Fibroblast of skin of right biceps (primary cell): Measurements from ENCODE around the gene TEN1.
"Not testable (repeated sequence)": the region's sequence is repeated elsewhere in the genome, so short reads cannot be mapped to it uniquely, and the experiment has no call there.

Experiments
- DNase-seq: peaks from one replicate; pipeline ENCODE4 v3.0.0-alpha.2; 2013

TEN1 gene

GRCh38 chr17:75978938-75979704, at the start of gene TEN1, which contains the start of gene ACOX1:
Gene TEN1, plus strand, starts transcription at chr17:75979240. Its CDS starts 6,953 bp downstream, at chr17:75986193.
Gene ACOX1, minus strand, starts transcription at chr17:75979166. Its CDS starts 93 bp downstream, at chr17:75979073.
- peak; percentile 98 for DNase-seq

- DNase-seq, result no peak
Observed at GRCh38 chr17:75931062-75931461, 48.0 kb upstream of the TEN1 start.

GRCh38 chr17:75932852-75933251, 46.2 kb upstream of the TEN1 start:
- DNase-seq, result no peak

- DNase-seq, result peak; percentile 31
Observed at GRCh38 chr17:75933808-75934207, 45.2 kb upstream of the TEN1 start.

GRCh38 chr17:75937652-75938051, 41.4 kb upstream of the TEN1 start:
- DNase-seq, result no peak

- DNase-seq, result peak; percentile 94
Observed at GRCh38 chr17:75940727-75941441, 38.2 kb upstream of the TEN1 start, which contains the start of gene FBF1. Gene FBF1, minus strand, starts transcription at chr17:75941042. Its CDS starts 2,893 bp downstream, at chr17:75938149.

- DNase-seq, result no peak
Observed at GRCh38 chr17:75941442-75941819, 37.6 kb upstream of the TEN1 start.

GRCh38 chr17:75942473-75942872, 36.6 kb upstream of the TEN1 start:
- DNase-seq, result no peak

- DNase-seq, result no peak
Observed at GRCh38 chr17:75943491-75943890, 35.5 kb upstream of the TEN1 start.

GRCh38 chr17:75945211-75945610, 33.8 kb upstream of the TEN1 start:
- DNase-seq, result no peak

- no peak for DNase-seq
Observed at GRCh38 chr17:75950421-75950820, 28.6 kb upstream of the TEN1 start.

- DNase-seq, result peak; percentile 23
Observed at GRCh38 chr17:75950855-75951554, 28.0 kb upstream of the TEN1 start.

- DNase-seq, result no peak
Observed at GRCh38 chr17:75959051-75959838, 19.8 kb upstream of the TEN1 start.

GRCh38 chr17:75959839-75960511, 19.1 kb upstream of the TEN1 start:
- DNase-seq, result no peak

GRCh38 chr17:75965468-75965867, 13.6 kb upstream of the TEN1 start:
- DNase-seq, result no peak

- not testable (repeated sequence) for DNase-seq
Observed at GRCh38 chr17:75969044-75969443, 10.0 kb upstream of the TEN1 start.

- DNase-seq, result peak; percentile 9
Observed at GRCh38 chr17:75970011-75970523, 9.0 kb upstream of the TEN1 start.

- no peak for DNase-seq
Observed at GRCh38 chr17:75970626-75971025, 8.4 kb upstream of the TEN1 start.

- not testable (repeated sequence) for DNase-seq
Observed at GRCh38 chr17:75975187-75975586, 3.9 kb upstream of the TEN1 start.

- DNase-seq, result no peak
Observed at GRCh38 chr17:75975757-75976174, 3.3 kb upstream of the TEN1 start.

- no peak for DNase-seq
Observed at GRCh38 chr17:75976175-75976848, 2.7 kb upstream of the TEN1 start.
